HG02884 (cell line): Measurements from ENCODE around the gene PCDH18.

Source experiments
- ATAC-seq: cut with Tn5 transposase; IDR thresholded peaks from one replicate; pipeline ENCODE4 v1.9.1; 2021; ENCODE audit warnings: mild to moderate bottlenecking, moderate library complexity; ENCODE audit not compliant: unreplicated experiment

PCDH18 gene

GRCh38 chr4:137471461-137471860, 60.8 kb downstream of the PCDH18 start:
- ATAC-seq = no peak

- no peak for ATAC-seq
Observed at GRCh38 chr4:137470806-137471205, 61.5 kb downstream of the PCDH18 start.
